Activated T-helper 2 cell treated with anti-CD3 and anti-CD28 coated beads, Interferon-gamma antibody, Interleukin-2, Interleukin-4, amounts not matched to agents 10 μg/mL and 5 μg/mL and 100 μg/mL, durations not matched to agents 14 hours and 24 hours and 36 hours (primary cell): ENCODE data around the gene EPHA6. TPM values are rescaled to one million over a fixed set of nuclear protein-coding genes. Genes with fewer than 3 reads are reported as not detected.

Experiments used
- DNase-seq: peaks from one replicate; pipeline ENCODE4 v3.0.0; 2021; ENCODE audit warnings: low spot score
- H3K27ac Mint-ChIP-seq: one replicate; pipeline ENCODE4 v1.8.0; 2021; ENCODE audit warnings: mixed read lengths
- H3K27me3 Mint-ChIP-seq: one replicate; pipeline ENCODE4 v1.8.0; 2021; ENCODE audit warnings: low read depth, mixed read lengths
- H3K36me3 Mint-ChIP-seq: one replicate; pipeline ENCODE4 v1.8.0; 2021; ENCODE audit warnings: low read depth, mixed read lengths
- H3K4me1 Mint-ChIP-seq: one replicate; pipeline ENCODE4 v1.8.0; 2021; ENCODE audit warnings: low read depth, mixed read lengths
- H3K4me3 Mint-ChIP-seq: one replicate; pipeline ENCODE4 v1.8.0; 2021; ENCODE audit warnings: low read depth, mild to moderate bottlenecking, moderate library complexity, mixed read lengths
- H3K9me3 Mint-ChIP-seq: one replicate; pipeline ENCODE4 v1.8.0; 2021; ENCODE audit warnings: mixed read lengths
- intact Hi-C: fragments of 100-400 bp; cut with micrococcal nuclease; formaldehyde crosslinking; loops from one replicate; pipeline ENCODE4 v1.15.1; 2023
- total RNA-seq: library from RNA; stranded (reverse); gene quantifications from 2 replicates; pipeline ENCODE4 v1.2.3, GENCODE V29; 2022

The EPHA6 gene
- total RNA-seq, 1 donor from 2014 or later: not detected

- Mint-ChIP-seq H3K36me3 (no peaks in the 10 kb centered on the region), H3K4me1 (no peaks in the 10 kb centered on the region), H3K27ac (no peak overlapping the region), H3K4me3 (no peak overlapping the region), H3K9me3 (peaks cover 22% of the 10 kb centered on the region), H3K27me3 (no peaks in the 10 kb centered on the region)
- intact Hi-C loops: no loop called here
- DNase-seq: no peak
Measured at GRCh38 chr3:97291901-97292300, 477.5 kb downstream of the EPHA6 start.

- Mint-ChIP-seq H3K4me1 (no peaks in the 10 kb centered on the region), H3K27ac (no peak overlapping the region), H3K36me3 (no peaks in the 10 kb centered on the region), H3K27me3 (no peaks in the 10 kb centered on the region), H3K9me3 (peaks cover 22% of the 10 kb centered on the region), H3K4me3 (no peak overlapping the region)
- no peak for DNase-seq
- intact Hi-C loops: no loop called here
Measured at GRCh38 chr3:97293596-97294131, 479.3 kb downstream of the EPHA6 start.

- DNase-seq: no peak
- Mint-ChIP-seq H3K4me1 (no peaks in the 10 kb centered on the region), H3K27me3 (no peaks in the 10 kb centered on the region), H3K36me3 (no peaks in the 10 kb centered on the region), H3K27ac (no peak overlapping the region), H3K9me3 (peaks cover 13% of the 10 kb centered on the region), H3K4me3 (no peak overlapping the region)
- intact Hi-C loops: no loop called here
Measured at GRCh38 chr3:97297032-97297431, 482.6 kb downstream of the EPHA6 start.

GRCh38 chr3:97301114-97301513, 486.7 kb downstream of the EPHA6 start:
- Mint-ChIP-seq H3K27me3 (no peaks in the 10 kb centered on the region), H3K27ac (no peak overlapping the region), H3K36me3 (no peaks in the 10 kb centered on the region), H3K4me1 (no peaks in the 10 kb centered on the region), H3K9me3 (peaks cover 4% of the 10 kb centered on the region), H3K4me3 (no peak overlapping the region)
- intact Hi-C loops: no loop called here
- no peak for DNase-seq

GRCh38 chr3:97306226-97306625, 491.8 kb downstream of the EPHA6 start:
- Mint-ChIP-seq H3K9me3 (peaks cover 4% of the 10 kb centered on the region), H3K4me1 (no peaks in the 10 kb centered on the region), H3K36me3 (no peaks in the 10 kb centered on the region), H3K4me3 (no peak overlapping the region), H3K27ac (no peak overlapping the region), H3K27me3 (no peaks in the 10 kb centered on the region)
- intact Hi-C loops: no loop called here
- DNase-seq: no peak

- no peaks in the 10 kb centered on the region for H3K36me3 Mint-ChIP-seq
- DNase-seq: no peak
- H3K27ac Mint-ChIP-seq: no peak overlapping the region
- H3K27me3 Mint-ChIP-seq: no peaks in the 10 kb centered on the region
- H3K4me3 Mint-ChIP-seq: no peak overlapping the region
- no peaks in the 10 kb centered on the region for H3K9me3 Mint-ChIP-seq
- intact Hi-C loops: no loop called here
- H3K4me1 Mint-ChIP-seq: no peaks in the 10 kb centered on the region
Measured at GRCh38 chr3:97338375-97338774, 524.0 kb downstream of the EPHA6 start.

- no peaks in the 10 kb centered on the region for H3K9me3 Mint-ChIP-seq
- intact Hi-C loops: no loop called here
- H3K36me3 Mint-ChIP-seq: no peaks in the 10 kb centered on the region
- H3K27ac Mint-ChIP-seq: no peak overlapping the region
- H3K27me3 Mint-ChIP-seq: no peaks in the 10 kb centered on the region
- H3K4me3 Mint-ChIP-seq: no peak overlapping the region
- no peak for DNase-seq
- H3K4me1 Mint-ChIP-seq: no peaks in the 10 kb centered on the region
Measured at GRCh38 chr3:97340940-97341339, 526.5 kb downstream of the EPHA6 start.

- intact Hi-C loops: no loop called here
- no peaks in the 10 kb centered on the region for H3K36me3 Mint-ChIP-seq
- no peak overlapping the region for H3K4me3 Mint-ChIP-seq
- H3K9me3 Mint-ChIP-seq: no peaks in the 10 kb centered on the region
- H3K27me3 Mint-ChIP-seq: no peaks in the 10 kb centered on the region
- no peak overlapping the region for H3K27ac Mint-ChIP-seq
- no peak for DNase-seq
- H3K4me1 Mint-ChIP-seq: no peaks in the 10 kb centered on the region
Measured at GRCh38 chr3:97347780-97348179, 533.4 kb downstream of the EPHA6 start.

GRCh38 chr3:97350971-97351370, 536.6 kb downstream of the EPHA6 start:
- H3K27ac Mint-ChIP-seq: no peak overlapping the region
- H3K9me3 Mint-ChIP-seq: peaks cover 15% of the 10 kb centered on the region
- H3K36me3 Mint-ChIP-seq: no peaks in the 10 kb centered on the region
- H3K4me1 Mint-ChIP-seq: no peaks in the 10 kb centered on the region
- no peak for DNase-seq
- intact Hi-C loops: no loop called here
- no peaks in the 10 kb centered on the region for H3K27me3 Mint-ChIP-seq
- no peak overlapping the region for H3K4me3 Mint-ChIP-seq

- H3K4me1 Mint-ChIP-seq: no peaks in the 10 kb centered on the region
- DNase-seq: no peak
- H3K36me3 Mint-ChIP-seq: no peaks in the 10 kb centered on the region
- H3K27ac Mint-ChIP-seq: no peak overlapping the region
- no peak overlapping the region for H3K4me3 Mint-ChIP-seq
- intact Hi-C loops: no loop called here
- no peaks in the 10 kb centered on the region for H3K27me3 Mint-ChIP-seq
- H3K9me3 Mint-ChIP-seq: peaks cover 15% of the 10 kb centered on the region
Measured at GRCh38 chr3:97353176-97353575, 538.8 kb downstream of the EPHA6 start.

GRCh38 chr3:97359977-97360376, 545.6 kb downstream of the EPHA6 start:
- H3K9me3 Mint-ChIP-seq: peaks cover 4% of the 10 kb centered on the region

GRCh38 chr3:97360804-97361203, 546.4 kb downstream of the EPHA6 start:
- no peak for DNase-seq
- no peaks in the 10 kb centered on the region for H3K4me1 Mint-ChIP-seq
- intact Hi-C loops: no loop called here
- H3K4me3 Mint-ChIP-seq: no peak overlapping the region
- peaks cover 4% of the 10 kb centered on the region for H3K9me3 Mint-ChIP-seq
- no peaks in the 10 kb centered on the region for H3K36me3 Mint-ChIP-seq
- no peaks in the 10 kb centered on the region for H3K27me3 Mint-ChIP-seq
- no peak overlapping the region for H3K27ac Mint-ChIP-seq

More at GRCh38 chr3:97359977-97360376, 545.6 kb downstream of the EPHA6 start:
- Mint-ChIP-seq H3K27ac (no peak overlapping the region), H3K4me3 (no peak overlapping the region), H3K36me3 (no peaks in the 10 kb centered on the region), H3K4me1 (no peaks in the 10 kb centered on the region), H3K27me3 (no peaks in the 10 kb centered on the region)
- no peak for DNase-seq
- intact Hi-C loops: no loop called here

- intact Hi-C loops: no loop called here
- Mint-ChIP-seq H3K27me3 (no peaks in the 10 kb centered on the region), H3K27ac (no peak overlapping the region), H3K9me3 (peaks cover 4% of the 10 kb centered on the region), H3K36me3 (no peaks in the 10 kb centered on the region), H3K4me3 (no peak overlapping the region), H3K4me1 (no peaks in the 10 kb centered on the region)
- no peak for DNase-seq
Measured at GRCh38 chr3:97384583-97384982, 570.2 kb downstream of the EPHA6 start.

- H3K9me3 Mint-ChIP-seq: peaks cover 4% of the 10 kb centered on the region
- no peaks in the 10 kb centered on the region for H3K36me3 Mint-ChIP-seq
- intact Hi-C loops: no loop called here
- no peak for DNase-seq
- H3K4me3 Mint-ChIP-seq: no peak overlapping the region
- no peak overlapping the region for H3K27ac Mint-ChIP-seq
- H3K4me1 Mint-ChIP-seq: no peaks in the 10 kb centered on the region
- H3K27me3 Mint-ChIP-seq: no peaks in the 10 kb centered on the region
Measured at GRCh38 chr3:97388774-97389173, 574.4 kb downstream of the EPHA6 start.
